GM06990 (cell line): ENCODE measurements around the gene CLK3.
"Not testable (repeated sequence)": the region's sequence is repeated elsewhere in the genome, so short reads cannot be mapped to it uniquely, and the experiment has no call there.

Experiments used
- DNase-seq: peaks from one replicate; pipeline ENCODE4 v3.0.0-alpha.2; 2011; ENCODE audit not compliant: insufficient read length; ENCODE audit errors: extremely low read depth
- H3K27me3 ChIP-seq: replicated peaks from 2 replicates; pipeline ENCODE4 v1.6.0; 2011; ENCODE audit warnings: low read length; ENCODE audit not compliant: control insufficient read depth, insufficient read depth
- H3K36me3 ChIP-seq: 2 replicates; pipeline ENCODE4 v1.5.1; 2011; ENCODE audit warnings: low read length; ENCODE audit not compliant: control insufficient read depth, insufficient read depth
- H3K4me3 ChIP-seq: replicated peaks from 2 replicates; pipeline ENCODE4 v1.5.1; 2011; ENCODE audit warnings: low read depth, mild to moderate bottlenecking, control low read depth, low read length
- CTCF ChIP-seq: IDR thresholded peaks from 2 replicates; pipeline ENCODE4 v1.5.1; 2011; ENCODE audit warnings: low read length, control low read depth, mild to moderate bottlenecking, inconsistent platforms; ENCODE audit not compliant: insufficient read depth, poor library complexity, severe bottlenecking

CLK3 gene

GRCh38 chr15:74626752-74627692 is 11.4 kb downstream of the CLK3 start:
- DNase-seq, result no peak
- H3K27me3 ChIP-seq, result no peaks in the 10 kb centered on the region
- peaks cover 82% of the 10 kb centered on the region for H3K36me3 ChIP-seq
- H3K4me3 ChIP-seq, result no peak overlapping the region
- no peak for TF ChIP-seq CTCF

GRCh38 chr15:74627766-74628165 is 12.1 kb downstream of the CLK3 start:
- Histone ChIP-seq H3K36me3 (peaks cover 81% of the 10 kb centered on the region), H3K4me3 (no peak overlapping the region), H3K27me3 (no peaks in the 10 kb centered on the region)
- no peak for TF ChIP-seq CTCF
- no peak for DNase-seq

GRCh38 chr15:74628199-74628598 is 12.6 kb downstream of the CLK3 start:
- H3K4me3 ChIP-seq, result no peak overlapping the region
- peaks cover 81% of the 10 kb centered on the region for H3K36me3 ChIP-seq
- no peaks in the 10 kb centered on the region for H3K27me3 ChIP-seq
- TF ChIP-seq CTCF, result no peak
- no peak for DNase-seq

GRCh38 chr15:74628949-74629348 is 13.3 kb downstream of the CLK3 start:
- H3K36me3 ChIP-seq, result peaks cover 73% of the 10 kb centered on the region
- no peak for DNase-seq
- TF ChIP-seq CTCF, result no peak
- H3K27me3 ChIP-seq, result no peaks in the 10 kb centered on the region
- no peak overlapping the region for H3K4me3 ChIP-seq

- peaks cover 66% of the 10 kb centered on the region for H3K36me3 ChIP-seq
- DNase-seq, H3K27me3 ChIP-seq: not testable (repeated sequence)
Observed at GRCh38 chr15:74629696-74630095, 14.1 kb downstream of the CLK3 start.

GRCh38 chr15:74630284-74631086 is 14.8 kb downstream of the CLK3 start:
- H3K27me3 ChIP-seq, result no peaks in the 10 kb centered on the region
- no peak for DNase-seq
- H3K36me3 ChIP-seq, result peaks cover 61% of the 10 kb centered on the region

More at GRCh38 chr15:74629696-74630095, 14.1 kb downstream of the CLK3 start:
- H3K4me3 ChIP-seq, result not testable (repeated sequence)

More at GRCh38 chr15:74630284-74631086, 14.8 kb downstream of the CLK3 start:
- no peak for TF ChIP-seq CTCF
- no peak overlapping the region for H3K4me3 ChIP-seq
